Smooth muscle cell (in vitro differentiated cells): ENCODE results near the gene USP17L20. TPM values are rescaled to one million over a fixed set of nuclear protein-coding genes. Genes with fewer than 3 reads are reported as not detected.
"Not testable (repeated sequence)": the region's sequence is repeated elsewhere in the genome, so short reads cannot be mapped to it uniquely, and the experiment has no call there.

Experiments
- DNase-seq: peaks from one replicate; lab custom pipeline; 2025; ENCODE audit not compliant: unreplicated experiment; lab: John Stamatoyannopoulos, UW
- H2AFZ ChIP-seq: fragments of 200-600 bp; sonication (generic); 2 replicates; pipeline ENCODE4 v1.6.0; 2016; ENCODE audit warnings: antibody characterized with exemption, low read depth, mild to moderate bottlenecking
- H3F3A ChIP-seq: fragments of 200-600 bp; sonication (generic); 2 replicates; pipeline ENCODE4 v1.6.0; 2017; ENCODE audit warnings: antibody characterized with exemption, low read depth
- H3K27ac ChIP-seq: fragments of 200-600 bp; sonication (generic); 2 replicates; pipeline ENCODE4 v1.5.1; 2016; ENCODE audit warnings: low read depth, mild to moderate bottlenecking
- H3K27me3 ChIP-seq: fragments of 200-600 bp; sonication (generic); 2 replicates; pipeline ENCODE4 v1.6.1; 2016; ENCODE audit warnings: low read depth, mild to moderate bottlenecking
- H3K36me3 ChIP-seq: fragments of 200-600 bp; sonication (generic); 2 replicates; pipeline ENCODE4 v1.5.1; 2016; ENCODE audit warnings: low read depth
- H3K4me1 ChIP-seq: fragments of 200-600 bp; sonication (generic); 2 replicates; pipeline ENCODE4 v1.5.1; 2016; ENCODE audit warnings: low read depth
- H3K4me2 ChIP-seq: fragments of 200-600 bp; sonication (generic); 2 replicates; pipeline ENCODE4 v1.6.0; 2016; ENCODE audit warnings: mild to moderate bottlenecking
- H3K4me3 ChIP-seq: fragments of 200-600 bp; sonication (generic); 2 replicates; pipeline ENCODE4 v1.5.1; 2016; ENCODE audit warnings: mild to moderate bottlenecking
- H3K79me2 ChIP-seq: fragments of 200-600 bp; sonication (generic); 2 replicates; pipeline ENCODE4 v1.6.0; 2016; ENCODE audit warnings: low read depth, mild to moderate bottlenecking
- H3K9ac ChIP-seq: fragments of 200-600 bp; sonication (generic); 2 replicates; pipeline ENCODE4 v1.6.0; 2016; ENCODE audit warnings: low read depth
- H3K9me3 ChIP-seq: fragments of 200-600 bp; sonication (generic); replicated peaks from 2 replicates; pipeline ENCODE4 v1.5.1; 2016; ENCODE audit warnings: low read depth
- H4K20me1 ChIP-seq: fragments of 200-600 bp; sonication (generic); 2 replicates; pipeline ENCODE4 v1.6.0; 2016; ENCODE audit warnings: low read depth
- WGBS: methylation state at CpG from one replicate; pipeline ENCODE4 v1.1.7; 2016; ENCODE audit warnings: low lambda C conversion rate; 5-methylcytosine and 5-hydroxymethylcytosine counted together
- polyA plus RNA-seq: library from polyadenylated mRNA; unstranded; fragments of >200 nt; fragmentation: Nextera tagmentation; extraction: Ambion mirVana; gene quantifications from 2 replicates; pipeline ENCODE4 v1.2.1, GENCODE V29; 2016
- total RNA-seq: library from RNA; depleted of rRNA; stranded (reverse); fragments of >200 nt; gene quantifications from 2 replicates; pipeline ENCODE4 v1.2.3, GENCODE V29; 2014

Gene USP17L20
- total and polyA plus RNA-seq, 2 experiments from 2014 or later, result not detected

- not testable (repeated sequence) for DNase-seq, H3K4me2 ChIP-seq, H3K9ac ChIP-seq, H4K20me1 ChIP-seq, H3K79me2 ChIP-seq, H3K4me3 ChIP-seq, H3K9me3 ChIP-seq, H3K27ac ChIP-seq, H2AFZ ChIP-seq, H3K4me1 ChIP-seq, H3K36me3 ChIP-seq, H3K27me3 ChIP-seq, H3F3A ChIP-seq
- WGBS, result 82% methylated on average over 3 of the region's 12 CpGs
Observed at GRCh38 chr4:9238461-9238860, 19.5 kb upstream of the USP17L20 start.

GRCh38 chr4:9243579-9243978 is 14.3 kb upstream of the USP17L20 start, which contains the start of gene USP17L17:
TSS of gene USP17L17 (plus strand) at chr4:9243879. CDS start at chr4:9243879, 0 bp downstream.
- H3K27me3 ChIP-seq, H3K9ac ChIP-seq, H3F3A ChIP-seq, H3K4me1 ChIP-seq, DNase-seq, H4K20me1 ChIP-seq, H3K4me3 ChIP-seq, H2AFZ ChIP-seq, H3K9me3 ChIP-seq, H3K36me3 ChIP-seq, H3K27ac ChIP-seq, H3K79me2 ChIP-seq, H3K4me2 ChIP-seq: not testable (repeated sequence)
- WGBS, result 86% methylated on average over 13 of the region's 14 CpGs

- not testable (repeated sequence) for H3K9me3 ChIP-seq, H3K4me3 ChIP-seq, H4K20me1 ChIP-seq, H3K27ac ChIP-seq, H3F3A ChIP-seq, H3K4me1 ChIP-seq, H3K9ac ChIP-seq, H3K36me3 ChIP-seq, H2AFZ ChIP-seq, H3K4me2 ChIP-seq, H3K79me2 ChIP-seq, DNase-seq, H3K27me3 ChIP-seq
- 83% methylated on average over 19 of the region's 26 CpGs for WGBS
Observed at GRCh38 chr4:9247953-9248680, 9.8 kb upstream of the USP17L20 start, which contains the start of gene USP17L18. TSS of gene USP17L18 (plus strand) at chr4:9248630. CDS start at chr4:9248630, 0 bp downstream.

- WGBS, result no CpG with 5 or more reads among the region's 13 CpGs
- H3K4me1 ChIP-seq, H3K9ac ChIP-seq, H3K27ac ChIP-seq, H3K36me3 ChIP-seq, H3K27me3 ChIP-seq, H3K4me2 ChIP-seq, H3K4me3 ChIP-seq, H3K9me3 ChIP-seq, H3K79me2 ChIP-seq, H4K20me1 ChIP-seq, H2AFZ ChIP-seq, H3F3A ChIP-seq, DNase-seq: not testable (repeated sequence)
Observed at GRCh38 chr4:9253078-9253477, 4.8 kb upstream of the USP17L20 start, which contains the start of gene USP17L19. TSS of gene USP17L19 (plus strand) at chr4:9253378. CDS start at chr4:9253378, 0 bp downstream.

- not testable (repeated sequence) for H2AFZ ChIP-seq, DNase-seq
- no CpG with 5 or more reads among the region's 13 CpGs for WGBS
Observed at GRCh38 chr4:9262572-9262971, 4.6 kb downstream of the USP17L20 start, which contains the start of gene USP17L21. TSS of gene USP17L21 (plus strand) at chr4:9262872. CDS start at chr4:9262872, 0 bp downstream.

GRCh38 chr4:9267319-9267718 is 9.4 kb downstream of the USP17L20 start, which contains the start of gene USP17L22:
TSS of gene USP17L22 (plus strand) at chr4:9267619. CDS start at chr4:9267619, 0 bp downstream.
- not testable (repeated sequence) for H3K36me3 ChIP-seq, H2AFZ ChIP-seq, H3K9ac ChIP-seq, H3F3A ChIP-seq, H3K4me2 ChIP-seq, H3K27ac ChIP-seq, H4K20me1 ChIP-seq, H3K4me1 ChIP-seq, H3K4me3 ChIP-seq, H3K9me3 ChIP-seq, H3K79me2 ChIP-seq, H3K27me3 ChIP-seq, DNase-seq
- WGBS, result no CpG with 5 or more reads among the region's 15 CpGs

More at GRCh38 chr4:9262572-9262971, 4.6 kb downstream of the USP17L20 start, which contains the start of gene USP17L21:
- H3K79me2 ChIP-seq, H4K20me1 ChIP-seq, H3K9me3 ChIP-seq, H3K27ac ChIP-seq, H3F3A ChIP-seq, H3K4me3 ChIP-seq, H3K36me3 ChIP-seq, H3K9ac ChIP-seq, H3K4me2 ChIP-seq, H3K4me1 ChIP-seq, H3K27me3 ChIP-seq: not testable (repeated sequence)

- not testable (repeated sequence) for H3K36me3 ChIP-seq, H3K79me2 ChIP-seq, H3K9ac ChIP-seq, H3K4me3 ChIP-seq, H3K27ac ChIP-seq, H3K4me1 ChIP-seq, H3K9me3 ChIP-seq, DNase-seq, H2AFZ ChIP-seq, H4K20me1 ChIP-seq, H3K4me2 ChIP-seq, H3F3A ChIP-seq, H3K27me3 ChIP-seq
- 82% methylated on average over 8 of the region's 10 CpGs for WGBS
Observed at GRCh38 chr4:9271719-9272118, 13.8 kb downstream of the USP17L20 start.
